Inferior parietal cortex (tissue), 1 donor: ENCODE measurements around the gene STN1.

Experiments used
- DNase-seq: peaks from one replicate; pipeline ENCODE4 v3.0.0-alpha.2; 2016; ENCODE audit errors: extremely low spot score

The STN1 gene

GRCh38 chr10:103918053-103918846, at the start of gene STN1:
Gene STN1, minus strand, starts transcription at chr10:103918184. Its CDS starts 590 bp downstream, at chr10:103917594.
- peak; percentile 88 for DNase-seq

GRCh38 chr10:103967448-103968071, 49.6 kb upstream of the STN1 start:
- peak; percentile 58 for DNase-seq

GRCh38 chr10:103966671-103967447, 48.9 kb upstream of the STN1 start, which contains the start of gene SLK:
Gene SLK, plus strand, starts transcription at chr10:103967140. Its CDS starts 606 bp downstream, at chr10:103967746.
- DNase-seq: peak; percentile 83

GRCh38 chr10:103960103-103960502, 42.1 kb upstream of the STN1 start:
- DNase-seq: no peak

GRCh38 chr10:103958996-103959395, 41.0 kb upstream of the STN1 start:
- no peak for DNase-seq

- no peak for DNase-seq
These were observed 36.6 kb upstream of the STN1 start for GRCh38 chr10:103954543-103954942.

- DNase-seq: no peak
These were observed 34.0 kb upstream of the STN1 start for GRCh38 chr10:103951942-103952341.

- DNase-seq: no peak
These were observed 33.2 kb upstream of the STN1 start for GRCh38 chr10:103951183-103951582.

GRCh38 chr10:103949728-103950127, 31.7 kb upstream of the STN1 start:
- no peak for DNase-seq

- no peak for DNase-seq
These were observed 30.0 kb upstream of the STN1 start for GRCh38 chr10:103947799-103948516.

- no peak for DNase-seq
These were observed 24.9 kb upstream of the STN1 start for GRCh38 chr10:103942866-103943265.

- no peak for DNase-seq
These were observed 23.8 kb upstream of the STN1 start for GRCh38 chr10:103941801-103942200.

- DNase-seq: no peak
These were observed 21.5 kb upstream of the STN1 start for GRCh38 chr10:103939522-103939921.

GRCh38 chr10:103936022-103936421, 18.0 kb upstream of the STN1 start:
- no peak for DNase-seq

- no peak for DNase-seq
These were observed 16.3 kb upstream of the STN1 start for GRCh38 chr10:103934308-103934707.

GRCh38 chr10:103933557-103934121, 15.7 kb upstream of the STN1 start:
- DNase-seq: peak; percentile 76

- no peak for DNase-seq
These were observed 15.0 kb upstream of the STN1 start for GRCh38 chr10:103932971-103933370.

GRCh38 chr10:103932271-103932670, 14.3 kb upstream of the STN1 start:
- DNase-seq: no peak

GRCh38 chr10:103931603-103932002, 13.6 kb upstream of the STN1 start:
- DNase-seq: no peak

- no peak for DNase-seq
These were observed 12.9 kb upstream of the STN1 start for GRCh38 chr10:103930881-103931280.

- DNase-seq: no peak
These were observed 12.5 kb upstream of the STN1 start for GRCh38 chr10:103930449-103930848.
